ENCODE results near the gene STRC. TPM values are rescaled to one million over a fixed set of nuclear protein-coding genes. Genes with fewer than 3 reads are reported as not detected.
"Not testable (repeated sequence)": the region's sequence is repeated elsewhere in the genome, so short reads cannot be mapped to it uniquely, and the experiment has no call there.

The STRC gene
- total RNA-seq: 1 to 10 TPM in 1 of 4 donors, under 1 TPM in 3; 0.49 to 7.9 (median 0.68) TPM

GRCh38 chr15:43618700-43619099 is at the start of gene STRC:
Gene STRC (minus strand): TSS chr15:43618800. CDS start chr15:43618722, 78 bp downstream.
- WGBS: no CpG with 5 or more reads among the region's 2 CpGs
- not testable (repeated sequence) for H3K4me3 ChIP-seq; H3K36me3 ChIP-seq; H3K4me1 ChIP-seq; H3K27me3 ChIP-seq; DNase-seq (ENCODE audit: low spot score in 2 of 2); H3K27ac ChIP-seq; H3K9me3 ChIP-seq

- not testable (repeated sequence) for H3K9me3 ChIP-seq; H3K4me3 ChIP-seq; DNase-seq (ENCODE audit: low spot score in 2 of 2); H3K4me1 ChIP-seq; H3K36me3 ChIP-seq; H3K27me3 ChIP-seq; H3K27ac ChIP-seq
- no CpG with 5 or more reads among the region's 1 CpG for WGBS
Observed at GRCh38 chr15:43666177-43666576, 47.6 kb upstream of the STRC start.

GRCh38 chr15:43663333-43663732 is 44.7 kb upstream of the STRC start:
- H3K27ac ChIP-seq; DNase-seq (ENCODE audit: low spot score in 2 of 2); H3K4me1 ChIP-seq; H3K4me3 ChIP-seq; H3K9me3 ChIP-seq; H3K36me3 ChIP-seq; H3K27me3 ChIP-seq: not testable (repeated sequence)
- no CpG with 5 or more reads among the region's 8 CpGs for whole genome bisulfite sequencing

- DNase-seq (ENCODE audit: low spot score in 2 of 2); H3K27me3 ChIP-seq; H3K4me1 ChIP-seq; H3K27ac ChIP-seq; H3K36me3 ChIP-seq; H3K9me3 ChIP-seq; H3K4me3 ChIP-seq: not testable (repeated sequence)
- WGBS: no CpG with 5 or more reads among the region's 2 CpGs
Observed at GRCh38 chr15:43662293-43662692, 43.7 kb upstream of the STRC start.

- H3K9me3 ChIP-seq; H3K4me1 ChIP-seq; DNase-seq (ENCODE audit: low spot score in 2 of 2); H3K27ac ChIP-seq; H3K36me3 ChIP-seq; H3K4me3 ChIP-seq; H3K27me3 ChIP-seq: not testable (repeated sequence)
- no CpG with 5 or more reads among the region's 10 CpGs for WGBS
Observed at GRCh38 chr15:43659727-43660126, 41.1 kb upstream of the STRC start.

- H3K36me3 ChIP-seq: peaks cover 21% of the 10 kb centered on the region
- not testable (repeated sequence) for DNase-seq (ENCODE audit: low spot score in 2 of 2); H3K9me3 ChIP-seq; H3K4me1 ChIP-seq; H3K27me3 ChIP-seq; H3K27ac ChIP-seq; H3K4me3 ChIP-seq
- 98% methylated on average over 16 of the region's 16 CpGs for WGBS
Observed at GRCh38 chr15:43649430-43649926, 30.9 kb upstream of the STRC start.

GRCh38 chr15:43648649-43649429 is 30.2 kb upstream of the STRC start, which contains the start of gene CATSPER2:
Gene CATSPER2 (minus strand): TSS chr15:43648844. CDS start chr15:43648061, 783 bp downstream.
- no peaks in the 10 kb centered on the region for H3K9me3 ChIP-seq
- TF ChIP-seq POLR2AphosphoS5 (IDR thresholded peaks at IDR 0.05) (no peak), POLR2A (IDR thresholded peaks at IDR 0.05) (no peak), CTCF (IDR thresholded peaks at IDR 0.05) (no peak), EP300 (IDR thresholded peaks at IDR 0.05) (no peak)
- H3K27me3 ChIP-seq: no peaks in the 10 kb centered on the region
- H3K36me3 ChIP-seq: peaks cover 21% of the 10 kb centered on the region
- H3K4me1 ChIP-seq: no peaks in the 10 kb centered on the region
- H3K27ac ChIP-seq: no peak within 1 kb of the TSS
- no peak within 1 kb of the TSS for H3K4me3 ChIP-seq
- DNase-seq (ENCODE audit: low spot score in 2 of 2): no peak
- WGBS: 93% methylated on average over 79 of the region's 85 CpGs

- not testable (repeated sequence) for H3K4me1 ChIP-seq; DNase-seq (ENCODE audit: low spot score in 2 of 2); H3K9me3 ChIP-seq; H3K4me3 ChIP-seq; H3K27ac ChIP-seq; H3K36me3 ChIP-seq; H3K27me3 ChIP-seq
- 94% methylated on average over 8 of the region's 8 CpGs for WGBS
Observed at GRCh38 chr15:43638464-43639204, 20.0 kb upstream of the STRC start.

GRCh38 chr15:43626937-43627336 is 8.3 kb upstream of the STRC start:
- not testable (repeated sequence) for H3K27me3 ChIP-seq; H3K4me1 ChIP-seq; H3K36me3 ChIP-seq; H3K9me3 ChIP-seq; H3K27ac ChIP-seq; DNase-seq (ENCODE audit: low spot score in 2 of 2); H3K4me3 ChIP-seq
